Measurements from ENCODE around the gene GTF2F2.

GTF2F2 gene

DNA sequence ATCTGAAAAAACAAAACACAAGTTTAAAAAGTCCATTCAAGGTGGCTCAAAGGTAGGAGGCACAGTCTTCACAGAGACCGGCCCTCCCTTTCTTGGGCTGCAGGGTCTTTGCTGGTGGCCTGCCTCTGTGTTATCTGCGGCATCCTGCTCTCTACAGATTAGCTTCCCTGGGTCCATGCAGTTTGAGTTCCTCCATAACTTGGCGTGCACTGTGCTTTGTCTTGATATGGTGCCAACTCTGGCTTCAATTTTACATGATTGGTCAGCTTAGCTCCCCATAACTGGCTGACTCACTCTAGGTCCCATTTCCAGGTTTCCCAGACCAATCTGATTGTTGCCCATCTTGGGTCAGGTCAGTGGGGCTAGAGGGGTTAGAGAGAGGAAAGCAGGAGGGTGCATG is 178.9 kb downstream of the GTF2F2 start:
- Histone ChIP-seq H3K27me3 (peaks cover 3% of the 10 kb centered on the region; the same call in 1 of the 2 replicates), H3K36me3 (no peaks in the 10 kb centered on the region), H3K9me3 (no peaks in the 10 kb centered on the region; the same call in 1 of the 2 replicates), H3K4me3 (ENCODE audit: low read depth, low read length) (no peak overlapping the region), H3K4me1 (no peaks in the 10 kb centered on the region)
- no peak for DNase-seq
- TF ChIP-seq, protein P1, sequence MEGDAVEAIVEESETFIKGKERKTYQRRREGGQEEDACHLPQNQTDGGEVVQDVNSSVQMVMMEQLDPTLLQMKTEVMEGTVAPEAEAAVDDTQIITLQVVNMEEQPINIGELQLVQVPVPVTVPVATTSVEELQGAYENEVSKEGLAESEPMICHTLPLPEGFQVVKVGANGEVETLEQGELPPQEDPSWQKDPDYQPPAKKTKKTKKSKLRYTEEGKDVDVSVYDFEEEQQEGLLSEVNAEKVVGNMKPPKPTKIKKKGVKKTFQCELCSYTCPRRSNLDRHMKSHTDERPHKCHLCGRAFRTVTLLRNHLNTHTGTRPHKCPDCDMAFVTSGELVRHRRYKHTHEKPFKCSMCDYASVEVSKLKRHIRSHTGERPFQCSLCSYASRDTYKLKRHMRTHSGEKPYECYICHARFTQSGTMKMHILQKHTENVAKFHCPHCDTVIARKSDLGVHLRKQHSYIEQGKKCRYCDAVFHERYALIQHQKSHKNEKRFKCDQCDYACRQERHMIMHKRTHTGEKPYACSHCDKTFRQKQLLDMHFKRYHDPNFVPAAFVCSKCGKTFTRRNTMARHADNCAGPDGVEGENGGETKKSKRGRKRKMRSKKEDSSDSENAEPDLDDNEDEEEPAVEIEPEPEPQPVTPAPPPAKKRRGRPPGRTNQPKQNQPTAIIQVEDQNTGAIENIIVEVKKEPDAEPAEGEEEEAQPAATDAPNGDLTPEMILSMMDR (IDR thresholded peaks at IDR 0.05; ENCODE audit: low read depth, low read length) = no peak

DNA sequence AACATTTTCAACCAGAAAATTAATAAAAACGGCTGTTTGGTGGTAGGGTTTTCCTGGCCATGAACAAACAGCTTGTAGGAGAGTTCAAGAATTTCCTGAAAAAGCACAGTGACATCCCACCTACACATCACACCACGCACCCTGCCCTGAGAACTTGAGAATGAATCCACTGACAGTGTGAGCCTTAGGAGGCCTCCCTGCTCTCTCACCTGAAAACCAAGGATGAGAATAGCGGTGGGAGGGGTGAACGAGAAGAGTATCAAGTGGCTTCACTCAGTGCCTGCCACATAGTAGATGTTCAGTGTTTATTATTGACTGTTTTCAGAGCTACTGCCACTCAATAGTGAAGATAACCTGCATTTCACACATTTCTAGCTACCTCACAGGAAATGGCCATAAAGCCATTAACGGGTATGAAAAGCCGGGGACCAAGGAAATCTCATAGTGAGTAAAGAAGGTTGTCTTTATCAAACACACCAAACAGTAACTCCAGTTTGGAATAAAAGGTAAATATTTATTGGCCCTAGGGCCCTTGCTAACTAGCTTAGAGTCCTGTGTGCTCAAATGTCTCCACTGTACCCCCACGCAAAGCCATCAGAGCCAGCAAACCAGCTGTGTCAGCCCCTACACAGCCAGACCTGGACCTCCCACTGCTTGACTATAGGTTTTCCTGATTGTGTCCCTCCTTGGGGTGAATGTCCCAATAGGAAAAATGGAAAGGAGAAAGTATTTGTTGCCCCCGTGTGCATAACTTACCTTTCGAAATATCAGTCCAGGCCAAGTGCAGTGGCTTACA is 180.1 kb downstream of the GTF2F2 start:
- TF ChIP-seq, protein P1 (IDR thresholded peaks at IDR 0.05; ENCODE audit: low read depth, low read length) = no peak
- H3K4me3 ChIP-seq (ENCODE audit: low read depth, low read length) = no peak overlapping the region
- no peaks in the 10 kb centered on the region for H3K36me3 ChIP-seq
- no peaks in the 10 kb centered on the region; the same call in 1 of the 2 replicates for H3K9me3 ChIP-seq
- peaks cover 3% of the 10 kb centered on the region; the same call in 1 of the 2 replicates for H3K27me3 ChIP-seq
- DNase-seq = no peak
- no peaks in the 10 kb centered on the region for H3K4me1 ChIP-seq

DNA sequence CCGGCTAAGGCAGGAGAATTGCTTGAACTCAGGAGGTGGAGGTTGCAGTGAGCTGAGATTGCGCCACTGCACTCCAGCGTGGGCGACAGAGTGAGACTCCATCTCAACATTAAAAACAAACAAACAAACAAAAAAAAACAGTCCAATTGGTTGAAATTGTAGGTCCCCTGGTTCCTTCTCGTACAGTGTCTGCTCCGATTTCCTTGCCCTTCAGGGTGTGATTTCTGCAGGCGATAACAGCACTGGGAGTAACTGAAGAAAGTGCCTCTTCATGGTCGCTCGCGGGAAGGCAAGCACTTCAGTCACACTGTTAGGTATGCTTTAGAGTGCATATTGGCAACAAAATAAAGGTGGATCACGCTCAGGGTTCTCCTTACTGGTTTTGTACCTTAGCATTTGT is 181.0 kb downstream of the GTF2F2 start:
- no peaks in the 10 kb centered on the region; the same call in 1 of the 2 replicates for H3K9me3 ChIP-seq
- H3K4me3 ChIP-seq (ENCODE audit: low read depth, low read length) = no peak overlapping the region
- TF ChIP-seq, protein P1 (IDR thresholded peaks at IDR 0.05; ENCODE audit: low read depth, low read length) = no peak
- no peaks in the 10 kb centered on the region for H3K36me3 ChIP-seq
- no peaks in the 10 kb centered on the region for H3K4me1 ChIP-seq
- DNase-seq = no peak
- peaks cover 3% of the 10 kb centered on the region; the same call in 1 of the 2 replicates for H3K27me3 ChIP-seq

DNA sequence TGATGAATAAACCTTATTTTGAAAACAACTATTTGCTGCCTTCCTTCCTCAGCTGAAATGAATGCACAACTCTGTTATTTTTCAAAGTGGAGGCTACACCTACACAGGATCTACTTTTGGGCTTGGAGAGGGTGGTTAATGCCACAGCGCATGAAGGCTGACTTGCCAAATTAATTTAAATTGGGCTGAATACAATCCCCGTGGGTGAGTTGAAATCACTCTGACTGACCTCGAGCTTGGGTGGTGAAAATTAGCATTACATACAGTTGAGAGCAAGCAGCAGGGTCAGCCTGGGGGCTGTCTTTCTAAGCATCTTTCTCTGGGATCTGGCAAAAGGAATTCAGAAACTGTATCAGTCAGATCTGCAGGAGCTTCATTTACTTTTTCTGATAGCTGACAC is 182.2 kb downstream of the GTF2F2 start:
- Histone ChIP-seq H3K4me1 (no peaks in the 10 kb centered on the region), H3K27me3 (peaks cover 3% of the 10 kb centered on the region; the same call in 1 of the 2 replicates), H3K9me3 (no peaks in the 10 kb centered on the region; the same call in 1 of the 2 replicates), H3K36me3 (no peaks in the 10 kb centered on the region), H3K4me3 (ENCODE audit: low read depth, low read length) (no peak overlapping the region)
- DNase-seq = no peak
- TF ChIP-seq, protein P1 (IDR thresholded peaks at IDR 0.05; ENCODE audit: low read depth, low read length) = no peak

DNA sequence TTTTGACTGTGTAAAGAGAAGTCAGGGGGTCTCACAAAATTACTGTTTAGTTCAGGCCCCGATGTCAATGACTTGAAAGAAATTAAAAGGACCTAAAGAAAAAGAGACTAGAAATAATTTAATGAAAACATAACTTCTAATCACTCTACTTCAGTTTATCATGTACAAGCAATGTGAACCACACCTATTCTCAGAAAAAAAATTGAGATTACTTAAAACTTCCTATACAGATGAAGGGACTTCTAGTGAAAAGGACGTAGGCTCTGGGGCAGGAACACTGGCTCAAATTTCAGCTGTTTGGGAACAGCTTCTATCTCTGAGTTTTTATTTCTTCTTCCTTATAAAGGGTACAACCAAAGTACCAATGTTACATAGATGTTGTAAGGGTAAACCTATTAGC is 182.7 kb downstream of the GTF2F2 start:
- DNase-seq = no peak
- TF ChIP-seq, protein P1 (IDR thresholded peaks at IDR 0.05; ENCODE audit: low read depth, low read length) = no peak
- Histone ChIP-seq H3K36me3 (no peaks in the 10 kb centered on the region), H3K4me3 (ENCODE audit: low read depth, low read length) (no peak overlapping the region), H3K9me3 (no peaks in the 10 kb centered on the region; the same call in 1 of the 2 replicates), H3K27me3 (peaks cover 3% of the 10 kb centered on the region; the same call in 1 of the 2 replicates), H3K4me1 (no peaks in the 10 kb centered on the region)

DNA sequence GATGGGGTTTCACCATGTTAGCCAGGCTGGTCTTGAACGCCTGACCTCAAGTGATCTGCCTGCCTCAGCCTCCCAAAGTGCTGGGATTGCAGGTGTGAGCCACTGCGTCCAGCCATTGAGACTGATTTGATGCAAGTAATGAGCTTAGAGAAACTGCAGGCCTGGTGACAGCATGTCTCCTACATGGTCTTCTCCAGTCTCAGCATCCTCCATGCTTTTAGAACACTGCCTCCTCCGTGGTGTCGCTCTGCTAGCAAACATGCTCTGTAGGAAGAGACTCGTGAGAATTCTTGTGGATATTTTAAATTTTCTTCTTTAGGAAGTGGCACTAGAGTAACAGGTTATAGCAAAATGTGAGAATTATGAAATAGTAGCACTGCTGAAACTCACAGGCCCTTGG is 183.6 kb downstream of the GTF2F2 start:
- Histone ChIP-seq H3K4me3 (ENCODE audit: low read depth, low read length) (no peak overlapping the region), H3K4me1 (no peaks in the 10 kb centered on the region; the same call in 1 of the 2 replicates), H3K9me3 (no peaks in the 10 kb centered on the region; the same call in 1 of the 2 replicates), H3K36me3 (no peaks in the 10 kb centered on the region), H3K27me3 (peaks cover 3% of the 10 kb centered on the region; the same call in 1 of the 2 replicates)
- TF ChIP-seq, protein P1 (IDR thresholded peaks at IDR 0.05; ENCODE audit: low read depth, low read length) = no peak
- DNase-seq = no peak

Measured in BE2C (cell line).